Coronary artery (tissue), 2 donors: ENCODE data around the gene KLK14.

Experiments used
- DNase-seq: peaks from one replicate; pipeline ENCODE4 v3.0.0-alpha.2; 2017; ENCODE audit warnings: low spot score
- H3K27ac ChIP-seq, 2 donors: fragments of 200-600 bp; sonication (generic); one replicate each; pipeline ENCODE4 v1.5.1; 2016 to 2019
- H3K4me3 ChIP-seq: fragments of 200-600 bp; sonication (generic); 2 replicates; pipeline ENCODE4 v1.5.1; 2016; ENCODE audit warnings: mild to moderate bottlenecking, moderate library complexity
- TF ChIP-seq, protein P1 (sequence below): fragments of 200-600 bp; sonication (generic); IDR thresholded peaks from one replicate; pipeline ENCODE4 v1.5.1; 2019; ENCODE audit warnings: antibody characterized with exemption

The KLK14 gene

DNA sequence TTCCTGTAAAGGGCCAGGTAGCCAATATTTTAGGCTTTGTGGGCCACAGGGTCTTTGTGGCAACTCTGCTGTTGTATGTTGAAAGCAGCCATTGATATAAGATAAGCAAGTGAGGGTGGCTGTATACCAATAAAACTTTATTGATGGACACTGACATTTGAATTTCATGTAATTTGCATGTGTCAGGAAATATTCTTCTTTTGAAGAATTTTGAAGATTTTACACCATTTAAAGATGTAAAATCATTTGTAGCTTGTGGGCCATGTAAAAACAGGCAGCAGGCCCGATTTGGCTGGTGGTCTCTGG is 27.9 kb upstream of the KLK14 start:
- no peak overlapping the region for H3K27ac ChIP-seq
- H3K4me3 ChIP-seq = no peak overlapping the region
- TF ChIP-seq, protein P1, sequence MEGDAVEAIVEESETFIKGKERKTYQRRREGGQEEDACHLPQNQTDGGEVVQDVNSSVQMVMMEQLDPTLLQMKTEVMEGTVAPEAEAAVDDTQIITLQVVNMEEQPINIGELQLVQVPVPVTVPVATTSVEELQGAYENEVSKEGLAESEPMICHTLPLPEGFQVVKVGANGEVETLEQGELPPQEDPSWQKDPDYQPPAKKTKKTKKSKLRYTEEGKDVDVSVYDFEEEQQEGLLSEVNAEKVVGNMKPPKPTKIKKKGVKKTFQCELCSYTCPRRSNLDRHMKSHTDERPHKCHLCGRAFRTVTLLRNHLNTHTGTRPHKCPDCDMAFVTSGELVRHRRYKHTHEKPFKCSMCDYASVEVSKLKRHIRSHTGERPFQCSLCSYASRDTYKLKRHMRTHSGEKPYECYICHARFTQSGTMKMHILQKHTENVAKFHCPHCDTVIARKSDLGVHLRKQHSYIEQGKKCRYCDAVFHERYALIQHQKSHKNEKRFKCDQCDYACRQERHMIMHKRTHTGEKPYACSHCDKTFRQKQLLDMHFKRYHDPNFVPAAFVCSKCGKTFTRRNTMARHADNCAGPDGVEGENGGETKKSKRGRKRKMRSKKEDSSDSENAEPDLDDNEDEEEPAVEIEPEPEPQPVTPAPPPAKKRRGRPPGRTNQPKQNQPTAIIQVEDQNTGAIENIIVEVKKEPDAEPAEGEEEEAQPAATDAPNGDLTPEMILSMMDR = no peak
- no peak for DNase-seq

DNA sequence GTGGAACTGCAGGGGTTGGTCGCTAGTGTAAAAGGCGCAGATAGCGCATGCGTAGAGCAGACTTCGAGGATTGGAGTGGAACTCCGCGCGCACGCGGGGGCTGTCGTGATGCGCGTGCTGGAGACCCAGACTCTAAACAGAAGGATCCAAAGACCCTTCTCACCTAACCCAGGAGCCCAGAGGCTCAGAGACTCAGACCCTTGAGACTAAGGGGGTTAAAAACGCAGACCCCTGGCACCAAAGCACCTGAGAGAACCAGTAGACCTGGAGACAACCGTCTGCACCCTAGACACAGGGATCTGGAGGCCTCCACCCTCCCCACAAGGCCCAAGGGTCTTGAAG is 26.1 kb upstream of the KLK14 start:
- DNase-seq = no peak
- TF ChIP-seq, protein P1 = no peak
- Histone ChIP-seq H3K27ac (peak overlapping the region; percentile 23 to 72), H3K4me3 (peak overlapping the region; percentile 83)

GRCh38 chr19:51108066-51108804 is 25.5 kb upstream of the KLK14 start, which contains the start of gene CTU1:
Gene CTU1, minus strand, starts transcription at chr19:51108409. Its CDS starts 3,840 bp downstream, at chr19:51104569.
- TF ChIP-seq, protein P1 = no peak
- peak within 1 kb of the TSS; percentile 83 for H3K4me3 ChIP-seq
- DNase-seq = peak; percentile 99
- H3K27ac ChIP-seq = peak within 1 kb of the TSS; percentile 23 to 72

DNA sequence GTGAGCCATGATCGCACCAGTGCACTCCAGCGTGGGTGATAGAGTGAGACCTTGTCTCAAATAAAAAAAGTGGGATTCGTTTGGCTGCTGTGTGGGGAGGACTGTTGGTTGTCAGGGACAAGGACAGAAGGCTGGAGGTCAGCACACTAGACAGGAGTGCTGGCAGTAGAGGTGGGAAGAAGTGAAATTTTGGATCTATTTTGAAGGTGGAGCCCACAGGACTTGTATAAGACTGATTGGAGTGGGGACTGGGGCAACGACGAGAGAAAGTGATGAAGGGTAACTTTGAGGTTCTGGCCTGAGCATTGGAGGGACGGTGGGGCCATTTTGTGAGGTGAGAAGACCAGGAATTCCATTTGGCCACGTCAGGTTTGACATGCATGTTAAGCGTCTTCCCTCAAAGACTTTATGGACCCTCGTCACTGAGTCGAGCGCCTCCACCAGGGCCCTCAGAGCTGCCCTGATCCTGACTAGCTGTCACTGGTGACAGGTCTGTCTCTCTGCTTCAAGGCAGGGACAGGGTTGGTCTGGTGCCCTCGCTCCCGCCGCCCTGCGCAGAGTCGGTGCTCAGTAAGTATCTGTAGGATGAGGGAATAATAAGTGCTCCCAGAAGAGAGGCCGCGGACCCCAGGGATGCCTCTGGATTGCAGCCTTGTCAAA is 24.8 kb upstream of the KLK14 start:
- TF ChIP-seq, protein P1 = no peak
- peak overlapping the region; percentile 83 for H3K4me3 ChIP-seq
- H3K27ac ChIP-seq = peak overlapping the region; percentile 2 to 67
- DNase-seq = no peak

DNA sequence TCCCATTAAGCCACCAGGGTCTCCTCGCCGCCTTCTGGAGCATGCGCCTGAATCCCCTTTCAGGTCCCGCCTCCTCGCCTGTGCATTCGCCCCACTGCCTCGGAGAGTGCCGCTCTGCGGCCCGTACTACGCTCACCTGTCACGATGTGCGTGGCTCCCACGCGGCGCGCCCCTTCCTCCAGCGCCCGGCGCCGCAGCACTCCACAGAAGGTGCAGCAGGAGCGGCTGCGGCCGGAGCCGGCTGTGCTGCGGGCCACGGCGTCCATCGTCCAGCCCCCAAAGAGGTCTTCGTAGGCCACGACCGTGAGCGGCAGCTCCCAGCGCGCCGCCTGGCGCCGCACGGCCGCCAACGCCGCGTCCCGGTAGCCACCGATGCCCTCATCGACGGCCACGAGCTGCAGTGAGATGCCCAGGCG is 21.2 kb upstream of the KLK14 start:
- no peak for DNase-seq
- Histone ChIP-seq H3K27ac (no peak overlapping the region), H3K4me3 (no peak overlapping the region)
- TF ChIP-seq, protein P1 = no peak

DNA sequence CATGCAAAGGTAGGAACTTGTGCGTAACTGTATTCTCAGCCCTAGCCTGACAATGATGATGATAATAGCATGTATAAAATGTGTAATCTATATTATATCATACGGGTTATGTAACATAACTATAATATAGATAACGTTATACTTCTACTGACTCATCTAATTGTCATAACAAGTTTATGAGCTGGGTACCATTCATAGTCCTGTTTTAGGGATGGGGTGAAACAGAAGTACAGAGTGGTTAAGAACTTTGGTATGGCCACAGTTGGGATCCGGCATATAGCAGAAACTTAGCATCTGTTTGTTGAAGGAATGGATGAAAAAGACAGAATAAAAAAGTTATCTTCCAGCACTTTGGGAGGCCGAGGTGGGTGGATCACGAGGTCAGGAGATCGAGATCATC is 20.3 kb upstream of the KLK14 start:
- Histone ChIP-seq H3K27ac (no peak overlapping the region), H3K4me3 (no peak overlapping the region)
- no peak for DNase-seq
- TF ChIP-seq, protein P1 = no peak
